Immature natural killer cell (primary cell): ENCODE data around the gene MAS1. TPM values are rescaled to one million over a fixed set of nuclear protein-coding genes. Genes with fewer than 3 reads are reported as not detected.
A peak's percentile ranks its signal among the peaks of the same experiment; 100 is the strongest.

Source experiments
- DNase-seq, 3 donors: peaks; one replicate each; pipeline ENCODE4 v3.0.0; 2022; ENCODE audit warnings: mixed read lengths in 1 of 3
- H3K27ac Mint-ChIP-seq, 6 donors: one replicate each; pipeline ENCODE4 v1.8.0; 2020; ENCODE audit warnings: mixed read lengths in 6 of 6, mild to moderate bottlenecking in 5 of 6, inconsistent platforms in 4 of 6, moderate library complexity in 3 of 6
- H3K27me3 Mint-ChIP-seq, 3 donors: one replicate each; pipeline ENCODE4 v1.8.0; 2020 to 2021; ENCODE audit warnings: low read depth in 3 of 3, mild to moderate bottlenecking in 3 of 3, mixed read lengths in 3 of 3, moderate library complexity in 3 of 3, inconsistent platforms in 1 of 3
- H3K36me3 Mint-ChIP-seq, 3 donors: one replicate each; pipeline ENCODE4 v1.8.0; 2020; ENCODE audit warnings: mixed read lengths in 3 of 3, inconsistent platforms in 2 of 3, mild to moderate bottlenecking in 2 of 3
- H3K4me1 Mint-ChIP-seq, 2 donors: one replicate each; pipeline ENCODE4 v1.8.0; 2020; ENCODE audit warnings: inconsistent platforms in 2 of 2, mild to moderate bottlenecking in 2 of 2, mixed read lengths in 2 of 2, moderate library complexity in 1 of 2
- H3K4me3 Mint-ChIP-seq, 5 donors: one replicate each; pipeline ENCODE4 v1.8.0; 2020; ENCODE audit warnings: mild to moderate bottlenecking in 5 of 5, mixed read lengths in 5 of 5, inconsistent platforms in 3 of 5, moderate library complexity in 3 of 5
- H3K9me3 Mint-ChIP-seq, 6 donors: one replicate each; pipeline ENCODE4 v1.8.0; 2020; ENCODE audit warnings: mild to moderate bottlenecking in 6 of 6, mixed read lengths in 6 of 6, inconsistent platforms in 4 of 6, moderate library complexity in 3 of 6
- polyA plus RNA-seq, 3 donors: library from polyadenylated mRNA; unstranded; fragments of 300-500 nt; fragmentation: Illumina TruSeq; gene quantifications; one replicate each; pipeline ENCODE4 v1.2.3, GENCODE V29; 2021

Gene MAS1
- polyA plus RNA-seq, 3 donors from 2014 or later: not detected

DNA sequence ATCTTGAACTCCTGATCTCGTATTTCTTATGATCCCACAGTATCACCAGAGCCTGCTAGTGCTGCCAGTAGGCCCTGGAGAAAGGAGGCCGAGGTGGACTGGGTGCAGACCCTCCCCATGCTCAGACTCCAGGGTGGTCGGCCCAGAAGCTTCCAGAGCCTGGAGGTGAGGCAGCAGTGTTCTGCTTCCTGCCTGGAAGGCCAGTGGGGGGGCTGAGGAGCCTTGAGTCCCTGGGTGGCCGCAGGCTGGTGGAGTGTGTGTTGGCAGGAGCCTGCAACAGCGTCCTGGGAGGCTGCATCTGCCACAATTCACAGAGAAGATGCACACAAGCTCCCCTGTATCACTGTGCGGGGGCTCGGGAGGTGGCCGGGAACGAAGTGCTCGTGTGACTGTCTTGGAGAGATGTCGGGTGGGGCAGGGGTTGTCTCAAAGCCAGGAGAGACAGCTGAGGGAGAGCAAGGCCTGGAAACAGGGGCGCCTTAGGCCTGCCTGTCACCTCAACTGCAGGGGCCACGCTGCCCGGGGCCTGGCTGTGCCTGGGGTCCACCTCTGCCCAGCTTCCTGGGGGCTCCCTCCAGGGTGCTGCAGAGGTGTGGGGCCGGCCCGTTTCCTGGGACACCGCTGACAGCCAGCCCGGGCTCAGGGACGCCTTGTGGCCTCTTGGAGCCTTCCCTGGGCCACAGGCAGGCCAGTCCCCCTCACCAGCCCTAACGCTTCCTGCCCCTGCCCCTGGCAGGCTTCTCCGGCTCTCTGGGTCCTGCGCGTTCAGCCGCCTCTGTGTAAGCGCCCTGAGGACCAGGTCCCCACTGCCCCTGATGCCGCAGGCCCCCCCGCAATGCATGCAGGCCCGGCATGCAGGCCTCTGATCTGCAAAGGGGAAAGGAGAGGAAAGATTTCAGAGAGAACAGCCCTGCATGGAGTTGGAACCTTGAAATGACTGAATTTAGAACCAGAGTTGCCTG lies 24.2 kb upstream of the MAS1 start:
- no peak overlapping the region for H3K4me3 Mint-ChIP-seq
- H3K36me3 Mint-ChIP-seq: peaks cover 0 to 3% (median 0%) of the 10 kb centered on the region in 3 donors
- no peak for DNase-seq
- H3K27me3 Mint-ChIP-seq: peaks cover 2 to 4% (median 3%) of the 10 kb centered on the region in 3 donors
- no peaks in the 10 kb centered on the region for H3K4me1 Mint-ChIP-seq
- H3K9me3 Mint-ChIP-seq: peaks cover 0 to 2% (median 0%) of the 10 kb centered on the region in 6 donors
- peak overlapping the region in 1 of 6 donors; percentile 7 for H3K27ac Mint-ChIP-seq

DNA sequence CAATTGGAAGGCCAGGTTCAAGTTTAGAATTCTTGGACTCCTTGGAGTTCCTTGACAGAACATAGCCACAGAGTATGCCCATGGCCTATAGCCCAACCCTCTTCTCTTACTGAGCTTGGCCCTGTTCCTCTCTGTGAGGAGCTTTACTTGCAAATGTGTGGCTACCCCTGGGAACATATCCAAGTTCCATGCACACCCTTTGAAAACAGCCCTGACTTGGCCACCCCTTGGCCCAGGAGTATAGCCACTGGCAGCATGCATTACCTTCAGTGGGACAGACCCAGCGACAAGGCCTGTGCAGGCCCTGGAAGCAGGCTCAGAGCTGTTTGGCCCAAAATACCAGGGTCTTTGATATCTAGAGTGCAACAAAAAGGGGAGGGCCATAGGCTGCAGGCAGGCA lies 19.5 kb upstream of the MAS1 start:
- H3K27me3 Mint-ChIP-seq: peaks cover 0 to 6% (median 2%) of the 10 kb centered on the region in 3 donors
- peaks cover 0 to 3% (median 0%) of the 10 kb centered on the region in 3 donors for H3K36me3 Mint-ChIP-seq
- H3K4me1 Mint-ChIP-seq: no peaks in the 10 kb centered on the region
- DNase-seq: no peak
- peaks cover 0 to 2% (median 0%) of the 10 kb centered on the region in 6 donors for H3K9me3 Mint-ChIP-seq
- no peak overlapping the region for H3K27ac Mint-ChIP-seq
- no peak overlapping the region for H3K4me3 Mint-ChIP-seq

DNA sequence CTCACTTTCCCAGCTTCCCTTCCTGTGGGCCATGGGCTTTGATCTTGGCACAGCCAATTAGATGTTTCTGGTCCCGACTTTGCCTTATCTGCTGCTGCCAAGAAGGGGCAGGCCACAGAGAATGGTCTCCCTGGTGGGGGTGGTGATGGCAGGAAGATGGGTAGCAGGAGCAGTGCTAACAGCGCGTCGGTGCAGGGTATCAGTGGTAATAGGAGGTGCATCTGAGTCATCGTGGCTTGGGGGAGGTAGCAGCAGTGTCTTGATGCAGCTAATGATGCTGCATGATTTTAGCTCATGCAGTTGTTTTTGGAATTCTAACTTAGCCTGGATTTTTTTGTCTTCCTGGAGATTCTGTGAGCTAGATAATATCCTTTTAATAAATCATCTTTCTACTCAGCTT lies 18.9 kb upstream of the MAS1 start:
- H3K4me1 Mint-ChIP-seq: no peaks in the 10 kb centered on the region
- H3K4me3 Mint-ChIP-seq: no peak overlapping the region
- no peak for DNase-seq
- H3K27me3 Mint-ChIP-seq: peaks cover 0 to 6% (median 2%) of the 10 kb centered on the region in 3 donors
- peaks cover 0 to 3% (median 0%) of the 10 kb centered on the region in 3 donors for H3K36me3 Mint-ChIP-seq
- H3K27ac Mint-ChIP-seq: no peak overlapping the region
- H3K9me3 Mint-ChIP-seq: peaks cover 0 to 2% (median 0%) of the 10 kb centered on the region in 6 donors

DNA sequence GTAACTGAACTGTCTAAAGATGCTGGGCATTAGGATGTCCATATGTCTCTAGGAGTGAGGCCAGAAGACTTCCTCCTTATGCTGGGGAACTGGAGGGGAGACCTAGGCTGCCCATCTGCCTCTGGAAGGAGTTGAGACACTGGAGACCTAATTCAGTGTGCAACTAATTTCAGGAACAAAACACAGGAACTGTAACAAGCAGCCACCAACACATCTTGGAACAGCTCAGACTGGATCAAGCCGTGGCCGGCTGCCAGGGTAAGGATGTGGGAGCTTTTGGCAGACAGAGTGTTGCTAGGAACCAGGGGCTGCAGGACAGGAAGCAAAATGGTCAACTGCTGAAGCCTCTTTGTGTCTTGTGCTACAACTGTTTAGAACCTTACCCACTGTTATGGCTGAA lies 16.4 kb upstream of the MAS1 start:
- DNase-seq: no peak
- Mint-ChIP-seq H3K27ac (no peak overlapping the region), H3K27me3 (peaks cover 3 to 4% (median 4%) of the 10 kb centered on the region in 3 donors), H3K4me1 (no peaks in the 10 kb centered on the region), H3K4me3 (no peak overlapping the region), H3K36me3 (no peaks in the 10 kb centered on the region), H3K9me3 (no peaks in the 10 kb centered on the region)

DNA sequence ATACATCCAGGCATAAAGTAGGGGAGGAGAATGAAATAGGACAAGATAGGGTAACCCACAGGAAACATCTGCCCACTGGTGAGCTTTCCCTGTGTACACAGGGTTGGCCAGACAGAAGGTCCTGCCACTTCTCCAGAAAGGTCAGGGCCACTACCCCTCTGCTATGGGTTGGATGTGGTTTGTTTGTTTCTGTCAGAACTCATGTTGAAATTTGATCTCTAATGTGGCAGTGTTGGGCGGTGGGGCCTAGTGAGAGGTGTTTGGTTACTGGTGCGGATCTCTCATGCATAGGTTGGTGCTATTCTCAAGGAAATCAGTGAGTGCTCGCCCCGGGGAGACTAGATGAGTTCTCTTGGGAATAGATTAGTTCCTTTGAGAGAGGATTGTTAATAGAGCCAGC lies 15.6 kb upstream of the MAS1 start:
- Mint-ChIP-seq H3K36me3 (no peaks in the 10 kb centered on the region), H3K4me1 (no peaks in the 10 kb centered on the region), H3K27me3 (peaks cover 3 to 4% (median 4%) of the 10 kb centered on the region in 3 donors), H3K4me3 (no peak overlapping the region), H3K9me3 (no peaks in the 10 kb centered on the region), H3K27ac (no peak overlapping the region)
- DNase-seq: no peak

DNA sequence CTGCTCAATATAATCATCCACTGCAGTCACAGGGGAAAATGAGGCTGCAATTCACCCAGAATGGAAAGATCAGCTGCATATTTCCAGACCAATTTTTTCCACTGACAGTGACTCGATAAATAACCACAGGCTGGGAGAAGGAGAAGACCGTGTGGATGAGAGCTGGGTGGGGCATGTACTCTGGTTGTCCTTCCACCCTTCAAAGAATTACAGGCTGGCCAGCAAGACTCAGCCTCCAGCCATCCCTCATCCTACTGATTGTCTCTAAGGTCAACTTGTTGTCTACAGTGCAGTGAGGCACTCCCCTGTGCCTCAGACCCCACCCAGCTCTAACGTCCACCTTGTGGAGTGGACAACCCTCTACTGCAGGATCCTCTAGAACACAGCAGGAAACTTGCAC lies 14.5 kb upstream of the MAS1 start:
- Mint-ChIP-seq H3K4me3 (no peak overlapping the region), H3K27ac (no peak overlapping the region), H3K4me1 (no peaks in the 10 kb centered on the region)

DNA sequence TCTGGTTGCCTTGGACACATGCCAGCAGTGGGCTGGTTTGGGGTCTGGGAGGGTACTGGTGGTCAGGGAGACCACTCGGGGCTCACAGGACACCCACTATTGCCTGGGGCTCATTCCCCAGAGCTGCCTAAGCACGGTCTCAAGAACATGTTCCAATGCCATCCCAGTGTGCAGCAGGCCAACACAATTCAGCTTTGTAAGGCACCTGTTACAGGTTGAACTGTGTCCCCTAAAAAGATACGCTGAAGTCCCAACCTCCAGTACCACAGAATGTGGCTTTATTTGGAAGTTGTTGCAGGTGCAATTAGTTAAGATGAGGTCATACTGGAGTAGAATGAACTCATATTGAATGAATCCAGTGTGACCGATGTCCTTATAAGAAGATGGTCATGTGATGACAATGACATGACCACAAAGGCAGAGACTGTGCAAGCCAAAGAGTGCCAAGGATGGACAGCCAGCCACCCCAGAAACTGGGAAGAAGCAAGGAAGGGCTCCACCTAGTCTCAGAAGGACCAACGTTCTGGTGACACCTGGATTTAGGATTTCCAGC lies 13.5 kb upstream of the MAS1 start:
- peaks cover 2 to 4% (median 3%) of the 10 kb centered on the region in 3 donors for H3K27me3 Mint-ChIP-seq
- H3K36me3 Mint-ChIP-seq: no peaks in the 10 kb centered on the region
- H3K9me3 Mint-ChIP-seq: no peaks in the 10 kb centered on the region
- H3K27ac Mint-ChIP-seq: no peak overlapping the region
- no peaks in the 10 kb centered on the region for H3K4me1 Mint-ChIP-seq
- no peak for DNase-seq
- no peak overlapping the region for H3K4me3 Mint-ChIP-seq

More for the DNA sequence above, 14.5 kb upstream of the MAS1 start:
- H3K9me3 Mint-ChIP-seq: no peaks in the 10 kb centered on the region
- no peaks in the 10 kb centered on the region for H3K36me3 Mint-ChIP-seq
- H3K27me3 Mint-ChIP-seq: peaks cover 2 to 4% (median 4%) of the 10 kb centered on the region in 3 donors
- no peak for DNase-seq

DNA sequence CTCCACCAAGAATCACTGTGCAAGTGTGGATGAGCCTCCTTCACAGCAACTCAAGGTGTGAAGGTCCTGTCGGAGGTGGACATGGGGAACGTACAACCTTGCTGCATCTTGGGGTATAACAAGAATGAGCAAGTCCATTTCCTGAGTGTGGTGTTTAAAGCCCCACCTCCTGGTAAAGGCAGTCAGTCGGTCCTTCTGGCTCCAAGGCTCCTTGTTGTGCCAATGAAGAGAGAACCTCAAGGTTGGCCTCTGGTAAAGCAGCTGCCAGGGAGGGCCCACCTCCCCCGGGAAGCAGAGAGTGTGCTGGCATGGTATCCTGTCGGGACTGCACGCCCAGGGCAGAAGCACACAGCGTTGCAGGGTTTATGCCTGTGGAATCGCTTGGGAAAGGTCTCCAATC lies 12.4 kb upstream of the MAS1 start:
- Mint-ChIP-seq H3K36me3 (no peaks in the 10 kb centered on the region), H3K27ac (no peak overlapping the region), H3K27me3 (peaks cover 2 to 4% (median 3%) of the 10 kb centered on the region in 3 donors), H3K4me3 (no peak overlapping the region), H3K4me1 (no peaks in the 10 kb centered on the region), H3K9me3 (no peaks in the 10 kb centered on the region)
- no peak for DNase-seq

DNA sequence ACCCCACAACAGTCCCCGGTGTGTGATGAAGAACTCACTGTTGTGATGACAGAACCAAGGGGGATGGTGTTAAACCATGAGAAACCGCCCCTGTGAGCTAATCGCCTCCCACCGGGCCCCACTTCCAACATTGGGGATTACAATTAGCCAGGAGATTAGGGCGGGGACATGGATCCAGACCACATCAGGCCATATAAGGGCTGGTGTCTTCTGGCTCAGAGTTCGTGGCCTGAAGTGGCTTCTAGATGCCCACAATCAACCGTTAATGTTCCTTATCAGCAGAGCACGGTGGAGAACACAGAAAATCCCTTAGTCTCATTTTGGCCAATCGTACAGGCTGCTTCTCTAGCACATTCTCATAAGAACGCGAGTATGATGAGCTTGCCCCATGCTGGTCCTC lies 10.9 kb upstream of the MAS1 start:
- no peaks in the 10 kb centered on the region for H3K4me1 Mint-ChIP-seq
- no peak for DNase-seq
- H3K36me3 Mint-ChIP-seq: no peaks in the 10 kb centered on the region
- no peaks in the 10 kb centered on the region for H3K9me3 Mint-ChIP-seq
- peaks cover 1 to 4% (median 2%) of the 10 kb centered on the region in 3 donors for H3K27me3 Mint-ChIP-seq
- no peak overlapping the region for H3K27ac Mint-ChIP-seq
- H3K4me3 Mint-ChIP-seq: no peak overlapping the region

DNA sequence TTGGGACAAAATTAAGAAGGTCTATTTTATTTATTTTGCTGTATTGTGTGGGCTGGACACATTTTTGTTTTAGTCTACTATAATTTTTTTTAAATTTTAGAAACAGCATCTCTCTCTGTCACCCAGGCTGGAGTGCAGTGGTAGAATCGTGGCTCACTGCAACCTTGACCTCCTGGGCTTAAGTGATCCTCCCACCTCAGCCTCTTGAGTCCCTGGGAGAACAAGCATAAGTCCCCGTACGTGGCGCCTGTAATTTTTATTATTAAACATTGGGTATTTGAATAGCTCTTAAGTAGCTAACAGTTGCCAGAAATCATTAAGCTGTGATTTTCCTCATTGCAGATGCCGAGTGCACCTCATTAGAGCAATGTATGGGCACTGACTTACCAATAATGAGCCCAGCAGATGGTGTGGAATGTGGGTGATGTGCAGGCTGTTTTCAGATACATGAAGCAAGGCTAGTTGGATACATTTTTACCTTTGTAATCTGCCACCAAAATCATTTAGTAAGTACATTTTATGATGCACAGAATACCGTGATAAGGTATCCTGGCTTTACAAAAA lies 10.3 kb upstream of the MAS1 start:
- no peaks in the 10 kb centered on the region for H3K36me3 Mint-ChIP-seq
- peaks cover 1 to 6% (median 4%) of the 10 kb centered on the region in 3 donors for H3K27me3 Mint-ChIP-seq
- DNase-seq: no peak
- H3K4me1 Mint-ChIP-seq: no peaks in the 10 kb centered on the region
- no peak overlapping the region for H3K4me3 Mint-ChIP-seq
- H3K9me3 Mint-ChIP-seq: no peaks in the 10 kb centered on the region
- H3K27ac Mint-ChIP-seq: no peak overlapping the region

DNA sequence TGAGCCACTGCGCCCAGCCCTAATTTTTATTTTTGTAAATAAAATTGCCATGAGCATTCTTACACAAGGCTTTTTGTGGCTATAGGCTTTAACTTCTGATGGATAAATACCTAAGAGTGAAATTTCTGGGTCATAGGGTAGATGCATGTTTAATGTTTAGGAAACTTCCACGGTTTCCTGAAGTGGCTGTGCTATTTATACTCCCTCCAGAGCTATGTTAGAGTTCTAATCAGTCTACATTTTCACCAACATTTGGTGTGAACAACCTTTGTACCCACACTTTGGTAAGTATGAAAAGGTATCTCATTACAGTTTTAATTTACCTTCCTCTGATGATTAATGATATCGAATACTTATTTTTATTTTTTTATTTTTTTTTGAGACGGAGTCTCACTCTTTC lies 6.1 kb upstream of the MAS1 start:
- Mint-ChIP-seq H3K27ac (no peak overlapping the region), H3K36me3 (no peaks in the 10 kb centered on the region), H3K4me1 (no peaks in the 10 kb centered on the region), H3K9me3 (no peaks in the 10 kb centered on the region), H3K4me3 (no peak overlapping the region), H3K27me3 (peaks cover 9 to 13% (median 12%) of the 10 kb centered on the region in 3 donors)
- DNase-seq: no peak

DNA sequence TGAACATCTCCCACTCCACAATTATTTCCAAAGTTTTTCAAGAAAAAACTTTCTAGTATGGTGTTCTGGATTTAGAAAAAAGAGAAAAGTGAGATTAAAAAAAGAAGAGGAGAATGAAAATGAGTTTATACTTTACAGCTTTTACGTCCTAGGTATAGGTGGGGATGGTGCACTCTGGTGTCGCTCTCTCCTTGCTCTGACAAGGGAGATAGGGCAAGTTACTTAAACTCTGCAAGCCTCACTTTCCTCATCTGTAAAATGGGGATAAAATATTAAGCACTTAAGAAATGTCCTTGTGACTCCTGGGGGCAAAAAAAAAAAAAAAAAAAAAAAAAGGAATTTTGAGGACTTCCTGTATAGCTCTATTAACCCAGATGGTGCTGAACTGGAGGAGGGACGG lies 4.5 kb upstream of the MAS1 start:
- Mint-ChIP-seq H3K4me1 (no peaks in the 10 kb centered on the region), H3K9me3 (no peaks in the 10 kb centered on the region), H3K4me3 (no peak overlapping the region), H3K27me3 (peaks cover 11 to 14% (median 12%) of the 10 kb centered on the region in 3 donors), H3K36me3 (no peaks in the 10 kb centered on the region), H3K27ac (no peak overlapping the region)
- DNase-seq: no peak

DNA sequence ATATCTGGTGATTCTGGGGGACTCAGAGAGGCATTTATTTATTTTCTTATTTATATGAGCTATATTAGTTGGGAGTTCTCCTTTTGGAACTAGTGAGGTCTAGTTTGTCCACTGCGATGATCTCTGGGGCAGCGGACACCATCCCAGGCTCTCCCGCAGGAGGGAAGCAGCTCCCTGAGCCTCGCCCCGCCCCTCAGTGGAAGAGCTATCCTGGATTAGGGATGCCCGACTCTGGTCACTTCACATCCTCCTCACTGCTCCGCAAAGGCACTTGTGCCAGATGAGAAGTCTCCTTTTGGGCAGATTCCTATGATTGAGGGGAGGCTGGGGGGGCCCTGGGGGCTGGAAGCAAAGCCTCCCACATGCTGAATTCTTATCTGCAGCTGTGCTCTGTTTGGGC lies 3.6 kb upstream of the MAS1 start:
- Mint-ChIP-seq H3K36me3 (no peaks in the 10 kb centered on the region), H3K9me3 (no peaks in the 10 kb centered on the region), H3K4me3 (no peak overlapping the region), H3K27ac (no peak overlapping the region), H3K27me3 (peaks cover 11 to 14% (median 12%) of the 10 kb centered on the region in 3 donors), H3K4me1 (no peaks in the 10 kb centered on the region)
- DNase-seq: no peak

DNA sequence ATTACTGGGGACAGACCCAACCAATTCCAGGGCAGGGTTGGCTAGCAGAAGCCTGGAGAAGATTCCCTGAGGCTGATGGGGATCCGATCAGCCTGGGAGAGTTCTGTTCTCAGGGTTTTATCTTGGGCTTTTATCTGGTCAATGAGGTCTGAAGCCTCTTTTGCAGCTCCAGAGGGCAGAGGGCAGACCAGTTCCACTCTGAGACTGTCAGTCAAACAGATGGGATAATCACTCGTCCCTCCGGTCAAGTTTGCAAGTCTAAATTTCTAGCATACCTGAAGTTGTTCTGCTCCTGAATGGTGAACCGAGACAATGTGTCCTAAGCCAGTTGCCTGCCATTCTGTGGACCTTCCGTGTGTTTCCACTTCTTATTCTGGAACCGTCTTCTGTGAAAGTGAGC lies 3.0 kb upstream of the MAS1 start:
- Mint-ChIP-seq H3K4me3 (no peak overlapping the region), H3K27ac (no peak overlapping the region), H3K36me3 (no peaks in the 10 kb centered on the region), H3K9me3 (no peaks in the 10 kb centered on the region), H3K27me3 (peaks cover 11 to 14% (median 12%) of the 10 kb centered on the region in 3 donors), H3K4me1 (no peaks in the 10 kb centered on the region)
- DNase-seq: no peak
